Cerebellar cortex (tissue), 1 donor: ENCODE data around the gene CRMP1.
A peak's percentile ranks its signal among the peaks of the same experiment; 100 is the strongest.
"Not testable (repeated sequence)": the region's sequence is repeated elsewhere in the genome, so short reads cannot be mapped to it uniquely, and the experiment has no call there.

Experiments
- DNase-seq: peaks from one replicate; pipeline ENCODE4 v3.0.0-alpha.2; 2015; ENCODE audit warnings: low spot score

Gene CRMP1

GRCh38 chr4:5856362-5856761 lies 36.5 kb downstream of the CRMP1 start:
- DNase-seq = not testable (repeated sequence)

GRCh38 chr4:5854929-5855328 lies 38.0 kb downstream of the CRMP1 start:
- no peak for DNase-seq

- no peak for DNase-seq
Observed at GRCh38 chr4:5852523-5853202, 40.2 kb downstream of the CRMP1 start.

GRCh38 chr4:5851637-5852301 lies 41.1 kb downstream of the CRMP1 start:
- no peak for DNase-seq

GRCh38 chr4:5845035-5845905 lies 47.6 kb downstream of the CRMP1 start:
- peak; percentile 65 for DNase-seq

- no peak for DNase-seq
Observed at GRCh38 chr4:5843573-5844530, 49.0 kb downstream of the CRMP1 start.

- no peak for DNase-seq
Observed at GRCh38 chr4:5842456-5842855, 50.4 kb downstream of the CRMP1 start.

GRCh38 chr4:5839751-5840674 lies 52.9 kb downstream of the CRMP1 start:
- peak; percentile 23 for DNase-seq

- no peak for DNase-seq
Observed at GRCh38 chr4:5839332-5839731, 53.6 kb downstream of the CRMP1 start.

GRCh38 chr4:5837483-5837882 lies 55.4 kb downstream of the CRMP1 start:
- not testable (repeated sequence) for DNase-seq

GRCh38 chr4:5836943-5837342 lies 55.9 kb downstream of the CRMP1 start:
- DNase-seq = no peak

- no peak for DNase-seq
Observed at GRCh38 chr4:5828005-5828391, 64.9 kb downstream of the CRMP1 start.

- no peak for DNase-seq
Observed at GRCh38 chr4:5827108-5828004, 65.5 kb downstream of the CRMP1 start.

GRCh38 chr4:5826437-5827107 lies 66.3 kb downstream of the CRMP1 start:
- no peak for DNase-seq

GRCh38 chr4:5825321-5826041 lies 67.4 kb downstream of the CRMP1 start:
- no peak for DNase-seq

- peak; percentile 32 for DNase-seq
Observed at GRCh38 chr4:5824635-5825034, 68.3 kb downstream of the CRMP1 start.

- DNase-seq = no peak
Observed at GRCh38 chr4:5824227-5824626, 68.7 kb downstream of the CRMP1 start.

- peak; percentile 22 for DNase-seq
Observed at GRCh38 chr4:5823542-5824211, 69.2 kb downstream of the CRMP1 start.
